GM19035 (cell line): ENCODE measurements around the gene MRPS22.

Experiments
- ATAC-seq: cut with Tn5 transposase; IDR thresholded peaks from one replicate; pipeline ENCODE4 v1.9.1; 2021; ENCODE audit not compliant: unreplicated experiment

Gene MRPS22

GRCh38 chr3:139311557-139311956, 32.3 kb upstream of the MRPS22 start:
- no peak for ATAC-seq

- no peak for ATAC-seq
Observed at GRCh38 chr3:139312416-139312815, 31.4 kb upstream of the MRPS22 start.

GRCh38 chr3:139312959-139313358, 30.9 kb upstream of the MRPS22 start:
- ATAC-seq, result no peak

GRCh38 chr3:139313921-139314320, 29.9 kb upstream of the MRPS22 start:
- ATAC-seq, result no peak

- ATAC-seq, result no peak
Observed at GRCh38 chr3:139317215-139317614, 26.6 kb upstream of the MRPS22 start.

GRCh38 chr3:139317660-139318430, 26.0 kb upstream of the MRPS22 start:
- ATAC-seq, result no peak

- no peak for ATAC-seq
Observed at GRCh38 chr3:139318431-139318816, 25.4 kb upstream of the MRPS22 start.

- no peak for ATAC-seq
Observed at GRCh38 chr3:139318826-139319225, 25.0 kb upstream of the MRPS22 start.

- no peak for ATAC-seq
Observed at GRCh38 chr3:139319428-139320402, 24.1 kb upstream of the MRPS22 start.

- no peak for ATAC-seq
Observed at GRCh38 chr3:139320551-139321309, 23.1 kb upstream of the MRPS22 start.

- ATAC-seq, result no peak
Observed at GRCh38 chr3:139322346-139322745, 21.5 kb upstream of the MRPS22 start.

- ATAC-seq, result no peak
Observed at GRCh38 chr3:139323146-139323545, 20.7 kb upstream of the MRPS22 start.

GRCh38 chr3:139324456-139324855, 19.4 kb upstream of the MRPS22 start:
- ATAC-seq, result no peak

GRCh38 chr3:139325551-139325950, 18.3 kb upstream of the MRPS22 start:
- ATAC-seq, result no peak

GRCh38 chr3:139326131-139326530, 17.7 kb upstream of the MRPS22 start:
- ATAC-seq, result no peak

GRCh38 chr3:139326707-139327106, 17.1 kb upstream of the MRPS22 start:
- no peak for ATAC-seq

GRCh38 chr3:139327231-139327630, 16.6 kb upstream of the MRPS22 start:
- ATAC-seq, result no peak

- no peak for ATAC-seq
Observed at GRCh38 chr3:139327861-139328260, 16.0 kb upstream of the MRPS22 start.

GRCh38 chr3:139328356-139328755, 15.5 kb upstream of the MRPS22 start:
- no peak for ATAC-seq

- ATAC-seq, result peak; percentile 98
Observed at GRCh38 chr3:139329364-139329850, 14.4 kb upstream of the MRPS22 start.

- no peak for ATAC-seq
Observed at GRCh38 chr3:139332092-139332491, 11.7 kb upstream of the MRPS22 start.
